HCT116 (cell line): ENCODE measurements around the gene PLK2.

Experiments
- CEBPB ChIP-seq: IDR thresholded peaks from 2 replicates; pipeline ENCODE4 v1.6.1; 2012; ENCODE audit warnings: low read depth
- EZH2 ChIP-seq: fragments of 200-600 bp; sonication (generic); IDR thresholded peaks from 2 replicates; pipeline ENCODE4 v1.6.1; 2017; ENCODE audit warnings: antibody characterized with exemption, mixed run types
- EZH2phosphoT487 ChIP-seq: fragments of 200-600 bp; IDR thresholded peaks from 2 replicates; pipeline ENCODE4 v1.6.1; 2018; ENCODE audit warnings: antibody characterized with exemption, borderline replicate concordance
- MAX ChIP-seq: IDR thresholded peaks from 2 replicates; pipeline ENCODE4 v1.6.1; 2012
- POLR2A ChIP-seq: IDR thresholded peaks from 2 replicates; pipeline ENCODE4 v1.7.0; 2011; ENCODE audit warnings: borderline replicate concordance; ENCODE audit not compliant: insufficient read depth, insufficient read length; ENCODE audit errors: extremely low read depth
- SP1 ChIP-seq: IDR thresholded peaks from 2 replicates; pipeline ENCODE4 v1.6.1; 2012; ENCODE audit warnings: low read depth
- TF ChIP-seq, protein P1 (sequence below), 3 experiments: fragments of 200-600 bp in 1 of 3; sonication (generic) in 1 of 3; IDR thresholded peaks in 2 of 3; conservative IDR thresholded peaks in 1 of 3; 2 replicates each; pipeline ENCODE4 v1.5.1; 2012 to 2017; ENCODE audit warnings: low read depth in 2 of 3, low read length in 2 of 3, antibody characterized with exemption in 1 of 3, borderline replicate concordance in 1 of 3, control low read depth in 1 of 3, mild to moderate bottlenecking in 1 of 3, mixed read lengths in 1 of 3, mixed run types in 1 of 3, moderate library complexity in 1 of 3; ENCODE audit not compliant: insufficient read depth in 1 of 3

GRCh38 chr5:58410441-58410840 lies 49.4 kb downstream of the PLK2 start:
- TF ChIP-seq, protein P1, sequence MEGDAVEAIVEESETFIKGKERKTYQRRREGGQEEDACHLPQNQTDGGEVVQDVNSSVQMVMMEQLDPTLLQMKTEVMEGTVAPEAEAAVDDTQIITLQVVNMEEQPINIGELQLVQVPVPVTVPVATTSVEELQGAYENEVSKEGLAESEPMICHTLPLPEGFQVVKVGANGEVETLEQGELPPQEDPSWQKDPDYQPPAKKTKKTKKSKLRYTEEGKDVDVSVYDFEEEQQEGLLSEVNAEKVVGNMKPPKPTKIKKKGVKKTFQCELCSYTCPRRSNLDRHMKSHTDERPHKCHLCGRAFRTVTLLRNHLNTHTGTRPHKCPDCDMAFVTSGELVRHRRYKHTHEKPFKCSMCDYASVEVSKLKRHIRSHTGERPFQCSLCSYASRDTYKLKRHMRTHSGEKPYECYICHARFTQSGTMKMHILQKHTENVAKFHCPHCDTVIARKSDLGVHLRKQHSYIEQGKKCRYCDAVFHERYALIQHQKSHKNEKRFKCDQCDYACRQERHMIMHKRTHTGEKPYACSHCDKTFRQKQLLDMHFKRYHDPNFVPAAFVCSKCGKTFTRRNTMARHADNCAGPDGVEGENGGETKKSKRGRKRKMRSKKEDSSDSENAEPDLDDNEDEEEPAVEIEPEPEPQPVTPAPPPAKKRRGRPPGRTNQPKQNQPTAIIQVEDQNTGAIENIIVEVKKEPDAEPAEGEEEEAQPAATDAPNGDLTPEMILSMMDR (IDR thresholded peaks at IDR 0.05 in 2 of 3, conservative IDR thresholded peaks at IDR 0.05 in 1 of 3; ENCODE audit: borderline replicate concordance in 1 of 3, insufficient read depth in 1 of 3, low read depth in 2 of 3, low read length in 2 of 3), result no peak
- no peak for TF ChIP-seq CEBPB
- TF ChIP-seq EZH2phosphoT487, result no peak
- no peak for TF ChIP-seq MAX
- no peak for TF ChIP-seq EZH2
- no peak for TF ChIP-seq SP1
- TF ChIP-seq POLR2A, result no peak
